HG03066 (cell line): Measurements from ENCODE around the gene GUCA1A.
"Not testable (repeated sequence)": the region's sequence is repeated elsewhere in the genome, so short reads cannot be mapped to it uniquely, and the experiment has no call there.

Experiments
- ATAC-seq: cut with Tn5 transposase; IDR thresholded peaks from one replicate; pipeline ENCODE4 v1.9.1; 2021; ENCODE audit warnings: low read depth; ENCODE audit not compliant: unreplicated experiment

Gene GUCA1A

DNA sequence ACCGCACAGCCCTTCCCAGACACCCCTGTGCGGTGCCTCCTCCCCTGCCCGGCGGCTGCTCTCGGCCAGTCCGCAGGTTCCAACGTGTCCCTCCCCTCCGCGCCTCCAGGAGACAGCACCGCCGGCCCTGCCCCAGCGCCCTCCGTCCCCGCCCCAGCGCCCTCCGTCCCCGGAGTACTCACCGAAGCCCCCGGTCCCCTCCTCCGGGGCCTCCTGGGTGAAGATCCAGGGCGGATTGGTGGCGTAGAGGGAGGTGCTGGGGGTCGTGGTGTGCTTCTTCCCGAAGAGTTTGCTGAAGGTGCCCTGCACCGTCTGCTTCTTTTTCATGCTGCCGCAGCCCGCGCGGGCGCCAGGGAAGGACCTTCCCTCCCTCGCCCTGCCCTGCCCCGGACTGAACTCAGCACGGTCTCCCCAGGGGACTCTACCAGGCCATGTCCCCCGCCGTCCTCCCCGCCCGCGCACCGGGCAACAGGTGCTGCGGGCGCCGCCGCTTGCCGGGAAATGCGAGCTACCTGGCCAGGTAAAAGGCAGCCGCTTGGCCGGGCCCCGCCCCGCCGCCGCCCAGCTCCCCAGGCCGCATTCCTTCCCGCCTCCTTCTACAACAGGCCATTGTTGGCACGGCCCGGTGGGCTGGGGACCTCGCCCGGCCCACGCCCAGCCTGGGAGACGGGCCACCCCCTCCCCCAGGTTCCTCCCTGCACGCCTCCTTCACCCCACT, 30.9 kb upstream of the GUCA1A start, which contains the start of gene C6orf132:
Gene C6orf132, minus strand, starts transcription at position 503 of the 718 bp plus-strand sequence. Its CDS starts 176 bp downstream, at position 327.
- ATAC-seq = no peak

DNA sequence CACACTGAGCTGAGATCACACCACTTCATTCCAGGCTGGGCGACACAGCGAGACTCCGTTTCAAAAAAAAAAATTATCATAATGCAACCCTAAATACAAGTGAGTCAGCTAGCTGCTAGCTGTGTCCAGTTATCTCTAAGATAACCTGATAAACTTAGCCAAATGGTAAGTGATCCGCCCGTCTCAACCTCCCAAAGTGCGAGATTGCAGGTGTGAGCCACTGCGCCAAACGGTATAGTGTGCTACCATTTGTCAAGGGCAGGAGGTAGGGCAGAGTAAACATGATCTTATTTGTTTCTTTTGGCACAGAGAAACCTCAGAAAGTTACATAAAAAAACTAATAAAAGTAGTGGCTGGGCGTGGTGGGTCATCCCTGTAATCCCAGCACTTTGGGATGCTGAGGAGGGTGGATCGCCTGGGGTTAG, 26.0 kb upstream of the GUCA1A start:
- ATAC-seq = no peak

DNA sequence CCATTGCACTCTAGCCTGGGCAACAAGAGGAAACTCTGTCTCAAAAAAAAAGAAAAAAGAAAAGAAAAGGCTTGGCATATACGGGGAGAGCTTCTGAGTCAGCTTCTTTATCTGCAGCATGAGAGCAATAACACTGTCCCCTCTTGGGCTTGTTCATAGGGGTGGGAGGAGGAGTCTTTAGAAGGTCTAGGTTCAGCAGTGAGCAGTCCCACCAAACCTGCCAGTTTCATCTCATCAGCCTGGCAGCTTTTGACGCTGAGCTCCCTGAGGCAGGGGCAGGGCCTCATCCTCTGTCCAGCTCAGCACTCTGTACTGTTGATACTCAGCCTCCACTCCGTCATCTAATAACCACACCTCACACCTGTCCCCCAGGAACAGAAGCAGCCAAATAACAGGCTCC, 25.1 kb upstream of the GUCA1A start:
- ATAC-seq = no peak

DNA sequence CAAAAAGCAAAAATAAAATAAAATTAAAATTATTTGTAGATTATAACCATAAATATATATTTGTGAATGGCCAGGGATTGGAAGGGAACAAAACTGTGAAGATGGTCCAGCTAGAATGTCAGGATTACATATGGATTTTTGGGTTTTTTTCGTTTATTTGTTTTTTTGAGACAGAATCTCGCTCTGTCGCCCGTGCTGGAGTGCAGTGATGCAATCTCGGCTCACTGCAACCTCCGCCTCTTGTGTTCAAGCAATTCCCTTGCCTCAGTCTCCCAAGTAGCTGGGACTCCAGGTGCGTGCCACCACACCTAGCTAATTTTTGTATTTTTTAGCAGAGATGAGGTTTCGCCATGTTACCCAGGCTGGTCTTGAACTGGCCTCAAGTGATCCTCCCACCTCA, 22.9 kb upstream of the GUCA1A start:
- ATAC-seq = no peak

DNA sequence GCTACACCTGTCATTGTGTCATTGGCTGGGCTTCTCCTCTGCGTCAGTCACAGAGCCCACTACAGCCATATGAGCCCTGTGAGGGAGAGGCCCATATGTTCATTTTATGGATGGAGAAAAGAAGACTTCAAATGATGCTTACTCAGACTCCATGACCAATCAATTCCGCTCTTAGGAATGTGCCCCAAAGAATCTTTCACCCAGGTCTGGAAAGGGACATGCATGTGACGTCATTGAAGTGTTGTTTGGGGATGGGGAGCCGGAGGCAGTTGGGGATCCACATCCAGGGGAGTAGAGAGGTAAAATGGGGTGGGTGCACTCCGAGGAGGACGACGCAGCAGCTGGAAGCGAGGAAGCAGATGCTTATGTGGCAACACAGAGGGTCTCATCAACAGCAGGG, 21.1 kb upstream of the GUCA1A start:
- ATAC-seq = no peak

DNA sequence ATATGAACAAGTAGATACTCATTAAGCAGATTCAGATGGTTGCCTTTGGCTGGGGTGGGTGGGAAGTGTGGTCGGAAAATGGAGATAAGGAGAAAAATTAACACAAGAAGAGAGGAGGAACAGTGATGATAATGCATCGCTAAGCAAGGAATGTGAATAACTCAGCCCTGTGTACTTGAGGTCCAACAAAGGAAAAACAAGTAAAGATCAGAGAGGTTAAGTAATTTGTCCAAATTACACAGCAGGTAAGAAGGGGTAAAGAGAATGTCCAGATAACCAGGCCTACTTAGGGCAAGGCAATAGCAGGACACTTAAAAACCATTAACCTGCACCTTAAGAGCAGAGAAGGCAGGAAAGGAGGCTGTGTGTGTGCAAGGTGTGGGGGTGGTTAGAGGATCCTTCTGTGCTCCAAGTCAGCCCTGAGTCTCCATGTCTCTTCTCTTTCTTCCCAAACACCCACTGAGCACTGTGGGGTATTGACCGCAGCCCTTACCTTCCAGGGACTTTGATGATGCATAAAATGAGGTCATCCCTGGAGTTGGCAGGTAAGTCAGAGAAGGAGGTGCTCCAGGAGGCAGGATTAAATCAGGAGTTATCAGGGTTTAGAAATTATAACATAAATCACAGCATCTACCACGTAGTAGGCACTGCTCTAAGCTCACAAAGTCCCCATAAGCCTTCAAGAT, 20.5 kb upstream of the GUCA1A start:
- ATAC-seq = not testable (repeated sequence)

DNA sequence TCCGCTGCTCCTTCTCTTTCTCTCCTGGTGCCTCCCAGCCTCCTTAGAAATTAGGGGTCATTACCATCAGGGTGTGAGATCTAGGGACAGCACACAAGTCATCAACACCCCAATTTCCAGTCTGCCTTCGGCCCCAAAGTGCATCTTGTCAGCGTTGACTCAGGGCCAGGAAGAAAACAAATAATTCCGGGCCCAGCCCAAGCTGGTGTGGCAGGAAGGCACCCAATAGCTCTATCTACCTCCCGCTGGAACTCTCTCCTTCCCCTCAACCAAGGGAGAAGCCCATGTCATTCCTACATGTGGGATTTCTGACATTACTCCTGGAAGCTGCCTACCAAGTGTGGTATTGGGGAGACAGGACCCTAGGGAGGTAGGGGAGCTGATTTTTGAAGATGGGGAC, 19.2 kb upstream of the GUCA1A start:
- no peak for ATAC-seq

DNA sequence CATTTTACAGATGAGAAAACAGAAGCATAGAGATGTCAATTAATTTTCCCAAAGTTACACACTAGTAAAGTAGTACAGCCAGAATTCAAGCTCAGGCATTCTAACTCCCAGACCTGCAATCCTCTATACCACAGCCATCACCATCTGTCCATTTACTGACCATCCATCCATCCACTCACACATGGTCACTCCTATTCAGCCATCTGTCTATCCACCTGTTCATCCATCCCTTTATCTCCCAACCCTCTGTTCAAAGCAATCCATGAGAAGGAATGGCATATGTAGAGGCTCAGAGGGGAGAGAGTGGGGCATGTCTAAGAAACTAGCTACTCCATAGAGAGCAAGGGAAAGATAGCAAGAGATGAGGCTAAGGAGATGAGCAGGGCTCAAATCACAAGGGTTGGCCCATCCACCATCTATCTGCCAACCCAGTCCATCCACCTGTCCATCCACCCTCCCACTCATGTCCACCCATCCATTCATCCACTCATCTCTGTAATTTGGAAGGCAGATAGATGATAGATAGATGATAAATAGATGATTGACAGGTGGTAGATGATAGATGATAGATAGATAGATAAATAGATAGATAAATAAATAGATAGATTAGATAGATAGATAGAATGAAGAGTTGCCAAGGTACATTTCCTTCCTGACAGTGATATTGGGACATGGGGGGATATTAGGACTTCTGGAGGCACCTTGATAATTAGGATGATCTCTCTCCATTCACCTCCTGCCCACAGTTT, 18.5 kb upstream of the GUCA1A start:
- ATAC-seq = no peak

DNA sequence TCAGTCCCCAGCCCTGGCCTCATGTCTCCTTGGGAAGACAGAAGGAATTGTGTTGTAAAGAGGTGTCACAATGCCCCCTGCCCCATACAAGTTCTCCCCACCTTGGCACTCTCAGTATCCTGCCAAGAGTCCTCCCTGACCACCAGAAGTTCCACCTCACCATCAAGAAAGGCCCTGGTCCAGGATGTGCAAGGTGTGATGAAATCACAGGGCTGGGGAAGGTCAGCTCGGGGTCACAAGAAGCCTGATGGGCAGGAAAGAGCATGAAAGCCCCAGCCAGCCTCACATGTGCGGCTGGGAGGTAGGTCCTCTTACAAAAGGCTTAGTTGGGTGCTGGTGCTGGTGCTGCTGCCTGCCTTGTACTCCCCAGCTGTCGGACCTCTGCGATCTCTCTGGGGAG, 17.9 kb upstream of the GUCA1A start:
- no peak for ATAC-seq

DNA sequence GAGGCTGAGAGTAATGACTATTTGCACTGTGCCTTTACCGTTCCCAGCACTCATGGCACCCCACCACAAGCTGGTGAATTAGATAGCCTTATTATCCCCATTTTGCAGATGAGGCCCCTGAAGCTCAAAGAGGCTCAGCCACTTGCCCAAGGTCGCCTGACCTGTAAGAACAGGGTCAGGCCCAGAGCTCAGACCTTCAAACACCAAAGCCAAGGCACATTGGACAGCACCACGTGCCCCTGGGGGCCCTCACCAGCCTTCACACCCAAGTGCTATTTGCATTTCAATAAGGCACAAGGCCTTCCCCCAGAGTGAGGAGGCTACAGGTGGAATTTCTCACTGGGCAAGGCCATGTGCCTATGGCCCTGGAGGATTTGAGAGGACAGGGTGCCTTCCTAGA, 16.5 kb upstream of the GUCA1A start:
- ATAC-seq = no peak

DNA sequence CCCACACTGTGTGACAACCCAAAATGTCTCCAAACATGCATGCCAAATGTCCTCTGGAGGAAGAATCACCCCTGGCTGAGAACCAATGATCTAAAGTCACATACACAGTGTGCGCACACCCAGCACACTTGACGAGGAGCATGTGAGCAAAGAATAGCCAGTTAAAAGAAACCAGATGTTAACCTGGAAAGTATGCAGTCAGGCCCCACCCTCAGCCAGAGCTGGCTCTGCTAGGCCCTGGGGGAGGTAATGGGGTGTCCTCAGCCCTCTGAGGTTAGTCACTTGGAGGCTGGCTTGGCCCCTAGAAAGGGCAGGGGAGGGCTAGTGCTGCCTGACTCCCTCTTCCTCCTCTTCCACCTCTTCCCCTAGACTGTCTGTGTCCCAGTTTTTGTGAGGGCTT, 15.2 kb upstream of the GUCA1A start:
- ATAC-seq = no peak

DNA sequence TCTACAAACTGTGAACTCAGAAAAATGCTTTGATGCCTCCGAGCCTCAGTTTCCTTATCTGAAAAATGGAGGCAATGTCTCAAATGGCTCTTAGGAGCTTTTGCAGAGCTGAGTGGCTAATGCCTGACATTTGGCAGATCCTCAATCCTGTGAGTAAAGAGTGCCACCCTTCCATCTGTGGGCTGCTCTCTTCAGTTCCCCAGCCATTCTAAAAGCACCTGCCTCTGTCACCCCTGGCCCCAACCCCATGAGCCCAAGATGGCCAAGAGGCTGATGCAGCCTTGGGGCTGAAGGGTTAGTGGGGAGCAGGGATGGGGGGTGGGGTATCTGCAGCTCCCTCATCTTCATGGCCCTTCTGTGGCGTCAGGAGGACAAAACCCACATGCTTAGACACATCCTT, 14.5 kb upstream of the GUCA1A start:
- no peak for ATAC-seq

DNA sequence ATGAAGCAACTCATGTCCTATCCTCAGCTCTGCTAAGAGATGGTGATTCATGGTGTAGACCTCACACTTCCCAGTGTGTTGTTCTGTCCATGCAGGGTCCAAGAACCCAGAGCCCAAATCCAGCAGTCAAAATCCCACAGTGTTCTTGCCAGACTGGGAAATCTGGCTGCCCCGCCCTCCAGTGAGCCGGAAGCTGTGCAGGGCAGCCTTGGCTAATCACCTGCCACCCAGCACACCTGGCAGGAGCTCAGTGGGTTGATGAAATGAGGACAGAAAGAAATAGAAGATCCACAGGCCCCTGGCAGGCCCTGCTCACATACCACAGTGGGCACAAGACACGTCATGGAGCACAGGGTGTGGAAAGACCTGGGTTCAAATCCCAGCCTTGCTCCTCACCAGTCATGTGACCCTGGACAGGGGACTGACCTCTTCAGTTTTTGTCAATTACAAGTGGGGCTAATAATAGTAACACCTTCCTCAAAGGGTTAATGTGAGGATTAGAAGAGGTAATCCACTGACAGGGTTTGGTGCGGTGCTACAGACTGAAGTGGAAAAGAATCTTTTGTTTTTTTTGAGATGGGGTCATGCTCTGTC, 13.6 kb upstream of the GUCA1A start:
- no peak for ATAC-seq

DNA sequence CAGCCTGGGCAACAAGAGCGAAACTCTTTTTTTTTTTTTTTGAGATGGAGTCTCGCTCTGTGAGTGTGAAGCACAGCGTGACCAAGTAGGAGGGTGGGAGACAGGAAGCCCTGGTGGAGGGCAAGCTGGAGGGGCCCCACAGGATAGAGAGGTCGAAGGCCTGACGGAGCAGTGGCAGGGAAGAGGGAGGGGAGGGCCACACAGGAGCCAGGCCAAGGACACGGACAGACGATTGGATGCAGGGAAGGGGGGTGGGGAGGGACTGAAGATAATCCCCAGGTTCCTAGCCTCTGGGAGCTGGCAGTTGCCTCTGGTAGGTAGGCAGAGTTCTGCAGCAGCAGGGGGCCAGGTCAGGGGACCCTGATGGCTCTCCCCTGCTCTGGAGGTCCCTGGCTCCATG, 10.8 kb upstream of the GUCA1A start:
- no peak for ATAC-seq

DNA sequence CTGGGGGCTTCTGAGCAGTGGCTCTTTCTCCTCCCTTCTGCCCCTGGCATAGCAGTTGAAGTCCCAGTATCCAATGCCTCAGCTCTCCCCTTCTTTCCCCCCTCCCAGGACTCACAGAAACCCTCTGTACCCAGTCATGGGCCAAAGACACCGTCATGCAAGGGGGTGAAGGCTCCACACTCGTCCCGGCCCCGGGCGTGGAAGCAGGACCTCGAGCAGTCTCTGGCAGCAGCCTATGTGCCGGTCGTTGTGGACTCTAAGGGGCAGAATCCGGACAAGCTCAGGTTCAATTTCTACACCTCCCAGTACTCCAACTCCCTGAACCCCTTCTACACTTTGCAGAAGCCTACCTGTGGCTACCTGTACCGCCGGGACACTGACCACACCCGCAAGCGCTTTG, 10.4 kb upstream of the GUCA1A start:
- ATAC-seq = no peak

DNA sequence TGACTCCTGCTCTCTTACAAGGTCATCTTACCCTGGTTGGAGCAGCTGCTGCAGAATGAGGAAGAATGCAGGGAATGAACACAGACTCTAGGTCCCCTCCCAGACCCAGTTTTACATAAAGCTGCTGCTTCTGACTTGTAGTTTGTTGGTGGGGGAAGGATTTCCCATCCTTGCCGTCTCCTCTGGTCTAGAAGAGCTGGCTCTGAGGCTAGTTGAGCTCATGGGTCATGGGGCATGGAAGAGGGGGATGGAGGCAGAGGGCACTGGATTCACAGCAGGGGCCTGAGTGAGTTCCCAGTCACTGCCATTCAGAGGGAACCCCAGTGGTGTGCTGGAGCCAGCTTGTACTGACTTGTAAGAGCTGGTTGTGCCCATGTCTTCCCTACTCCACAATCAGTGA, 9.2 kb upstream of the GUCA1A start:
- no peak for ATAC-seq

DNA sequence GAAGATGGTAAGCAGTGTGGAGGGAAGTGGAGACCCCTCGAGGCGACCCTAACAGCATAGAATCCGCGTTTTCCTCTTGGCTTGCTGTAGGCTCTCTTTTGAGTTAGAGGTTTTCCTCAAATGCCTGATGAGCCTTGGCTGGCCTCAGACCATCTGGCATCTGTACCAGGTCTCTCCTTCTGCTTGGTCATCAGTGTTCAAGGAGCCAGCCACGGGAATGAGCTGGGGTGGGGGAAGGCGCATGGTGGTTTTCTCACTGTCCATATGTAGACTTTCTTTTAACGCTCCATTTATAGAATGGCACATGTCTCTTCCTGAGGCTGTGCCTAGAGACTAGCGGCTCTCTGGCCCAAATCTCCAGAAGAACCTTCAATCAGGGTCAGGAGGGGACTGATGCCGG, 8.1 kb upstream of the GUCA1A start:
- no peak for ATAC-seq

DNA sequence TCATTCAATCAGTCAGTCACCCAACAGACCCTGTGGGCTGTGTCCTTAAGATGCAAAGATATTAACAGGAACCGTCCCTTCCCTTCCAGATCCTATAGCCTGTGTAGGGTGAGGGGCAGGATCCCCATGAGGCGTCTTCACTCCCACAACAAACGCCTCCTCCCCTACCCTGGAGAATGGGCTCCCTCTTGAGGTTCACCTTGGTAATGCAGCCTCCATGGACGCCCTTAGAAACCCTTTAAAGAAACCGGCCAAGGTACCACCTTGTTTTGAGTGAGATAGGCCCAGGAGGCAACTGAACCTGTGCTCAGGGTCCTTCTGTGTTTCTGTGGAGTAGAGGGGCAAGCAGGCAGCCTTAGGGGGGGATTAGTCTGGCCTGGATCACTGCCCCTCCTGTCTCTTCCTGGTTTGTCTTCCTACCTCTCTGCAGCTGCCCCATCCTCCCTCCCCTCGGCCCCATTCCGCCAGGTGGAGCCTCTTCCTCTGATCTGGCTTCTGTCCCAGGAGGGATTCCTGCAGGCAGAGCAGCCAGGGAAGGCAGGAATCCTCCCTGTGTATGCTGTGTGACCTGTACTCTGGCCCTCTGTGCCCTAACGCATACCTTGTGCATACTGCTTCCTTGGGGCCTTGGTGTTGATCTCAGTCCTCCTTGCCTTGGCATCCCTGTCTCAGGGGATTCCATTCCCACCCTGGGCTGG, 6.6 kb upstream of the GUCA1A start:
- ATAC-seq = no peak

DNA sequence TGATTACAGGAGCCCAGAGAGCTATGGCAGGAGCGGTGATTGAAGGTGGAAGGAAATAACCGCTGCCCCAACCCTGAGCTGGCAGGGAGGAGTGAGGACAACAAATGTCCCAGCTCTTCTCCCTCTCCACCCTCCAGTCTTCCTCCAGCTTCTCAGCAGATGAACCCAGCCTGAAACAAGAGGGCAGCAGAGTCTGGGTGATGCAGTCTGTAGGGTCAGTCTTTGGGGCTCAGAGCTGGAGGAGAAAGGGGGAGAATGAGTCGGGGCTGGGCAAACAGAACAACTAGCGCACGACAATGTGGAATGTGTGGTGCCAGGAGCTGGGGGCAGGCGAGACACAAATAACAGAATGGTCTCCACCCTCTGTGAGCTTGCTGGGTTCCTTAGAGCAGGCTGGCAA, 4.5 kb upstream of the GUCA1A start:
- no peak for ATAC-seq

DNA sequence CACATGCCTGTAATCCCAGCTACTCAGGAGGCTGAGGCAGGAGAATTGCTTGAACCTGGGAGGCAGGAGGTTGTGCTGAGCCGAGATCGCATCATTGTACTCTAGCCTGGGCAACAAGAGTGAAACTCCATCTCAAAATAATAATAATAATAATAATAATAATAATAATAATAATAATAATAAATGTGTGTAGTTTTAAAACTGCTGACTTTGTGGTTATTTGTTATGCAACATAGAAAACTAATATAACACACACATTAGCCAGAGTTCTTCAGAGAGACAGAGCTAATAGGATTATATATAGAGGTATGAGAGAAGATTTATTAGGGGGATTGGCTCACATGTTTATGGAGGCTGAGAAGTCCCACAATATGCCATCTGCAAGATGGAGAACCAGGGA, 3.4 kb upstream of the GUCA1A start:
- not testable (repeated sequence) for ATAC-seq
